Measurements from ENCODE around the gene FMNL3. TPM values are rescaled to one million over a fixed set of nuclear protein-coding genes. Genes with fewer than 3 reads are reported as not detected.

Gene FMNL3
- total RNA-seq, 1 experiment from 2014 or later = 5.6 TPM

DNA sequence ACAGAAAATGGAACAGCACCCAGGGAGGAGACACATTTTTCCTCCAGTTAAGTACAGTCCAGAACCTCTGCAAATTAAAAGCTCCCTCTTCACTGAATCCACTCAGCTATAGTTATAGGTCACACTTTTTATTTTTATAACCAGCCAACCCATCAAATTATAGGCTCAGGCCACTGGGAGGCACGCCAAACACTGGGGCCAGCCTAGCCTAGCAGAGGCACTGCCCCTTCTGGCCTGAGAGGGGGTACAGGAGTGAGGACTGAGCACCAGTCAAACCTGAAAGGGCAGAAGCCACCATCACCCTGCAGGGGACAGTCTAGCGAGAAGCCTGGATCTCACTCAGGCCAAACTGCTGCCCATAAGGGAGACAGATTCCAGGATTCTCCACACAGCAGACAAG is 19.3 kb downstream of the FMNL3 start:
- no peak overlapping the region for H3K4me2 ChIP-seq
- no peak overlapping the region for H3K4me3 ChIP-seq
- POLR2A ChIA-PET (ENCODE audit: unreplicated experiment) = no interaction called here
- no peaks in the 10 kb centered on the region for H3K9me3 ChIP-seq (ENCODE audit: insufficient read depth, low read depth)
- no peaks in the 10 kb centered on the region for H3K79me2 ChIP-seq (ENCODE audit: low read depth)
- TF ChIP-seq, protein P1, sequence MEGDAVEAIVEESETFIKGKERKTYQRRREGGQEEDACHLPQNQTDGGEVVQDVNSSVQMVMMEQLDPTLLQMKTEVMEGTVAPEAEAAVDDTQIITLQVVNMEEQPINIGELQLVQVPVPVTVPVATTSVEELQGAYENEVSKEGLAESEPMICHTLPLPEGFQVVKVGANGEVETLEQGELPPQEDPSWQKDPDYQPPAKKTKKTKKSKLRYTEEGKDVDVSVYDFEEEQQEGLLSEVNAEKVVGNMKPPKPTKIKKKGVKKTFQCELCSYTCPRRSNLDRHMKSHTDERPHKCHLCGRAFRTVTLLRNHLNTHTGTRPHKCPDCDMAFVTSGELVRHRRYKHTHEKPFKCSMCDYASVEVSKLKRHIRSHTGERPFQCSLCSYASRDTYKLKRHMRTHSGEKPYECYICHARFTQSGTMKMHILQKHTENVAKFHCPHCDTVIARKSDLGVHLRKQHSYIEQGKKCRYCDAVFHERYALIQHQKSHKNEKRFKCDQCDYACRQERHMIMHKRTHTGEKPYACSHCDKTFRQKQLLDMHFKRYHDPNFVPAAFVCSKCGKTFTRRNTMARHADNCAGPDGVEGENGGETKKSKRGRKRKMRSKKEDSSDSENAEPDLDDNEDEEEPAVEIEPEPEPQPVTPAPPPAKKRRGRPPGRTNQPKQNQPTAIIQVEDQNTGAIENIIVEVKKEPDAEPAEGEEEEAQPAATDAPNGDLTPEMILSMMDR (conservative IDR thresholded peaks at IDR 0.05) = no peak
- TF ChIP-seq EZH2 (IDR thresholded peaks at IDR 0.05; ENCODE audit: low read depth) = no peak
- H3K4me1 ChIP-seq (replicated peaks; ENCODE audit: insufficient read depth) = no peaks in the 10 kb centered on the region
- no peaks in the 10 kb centered on the region for H3K27me3 ChIP-seq (ENCODE audit: insufficient read depth, low read depth)
- H3K9me2 ChIP-seq (ENCODE audit: insufficient read depth) = no peaks in the 10 kb centered on the region
- no TSS peak for BruUV-seq (replicated peaks)
- H3K36me3 ChIP-seq (ENCODE audit: low read depth) = no peaks in the 10 kb centered on the region
- no peak for DNase-seq
- intact Hi-C loops (cut with micrococcal nuclease; ENCODE audit: unreplicated experiment) = no loop called here
- H2AFZ ChIP-seq = no peak overlapping the region
- H3F3A ChIP-seq (ENCODE audit: insufficient read depth, low read depth) = no peaks in the 10 kb centered on the region
- CTCF ChIA-PET = no interaction called here
- H3K27ac ChIP-seq = no peak overlapping the region
- H4K20me1 ChIP-seq (ENCODE audit: insufficient read depth) = no peaks in the 10 kb centered on the region

- no peaks in the 10 kb centered on the region for H3K4me1 ChIP-seq (replicated peaks; ENCODE audit: insufficient read depth)
- ChIA-PET CTCF (interaction anchor here (0.7 kb wide), 1 partner anchor 200 kb away, joined by 3 read pairs; no protein-coding TSS in a partner anchor), POLR2A (ENCODE audit: unreplicated experiment) (no interaction called here)
- no peak overlapping the region for H2AFZ ChIP-seq
- no peaks in the 10 kb centered on the region for H3F3A ChIP-seq (ENCODE audit: insufficient read depth, low read depth)
- intact Hi-C loops (cut with micrococcal nuclease; ENCODE audit: unreplicated experiment) = no loop called here
- no peaks in the 10 kb centered on the region for H3K36me3 ChIP-seq (ENCODE audit: low read depth)
- no peak overlapping the region for H3K27ac ChIP-seq
- no peaks in the 10 kb centered on the region for H3K9me3 ChIP-seq (ENCODE audit: insufficient read depth, low read depth)
- TF ChIP-seq, protein P1 (conservative IDR thresholded peaks at IDR 0.05) = no peak
- no peak for TF ChIP-seq EZH2 (IDR thresholded peaks at IDR 0.05; ENCODE audit: low read depth)
- no peaks in the 10 kb centered on the region for H4K20me1 ChIP-seq (ENCODE audit: insufficient read depth)
- no peak for DNase-seq
- no TSS peak for BruUV-seq (replicated peaks)
- H3K79me2 ChIP-seq (ENCODE audit: low read depth) = no peaks in the 10 kb centered on the region
- no peaks in the 10 kb centered on the region for H3K27me3 ChIP-seq (ENCODE audit: insufficient read depth, low read depth)
- no peak overlapping the region for H3K4me3 ChIP-seq
- H3K9me2 ChIP-seq (ENCODE audit: insufficient read depth) = no peaks in the 10 kb centered on the region
- no peak overlapping the region for H3K4me2 ChIP-seq
Observed at GRCh38 chr12:49684310-49684854, 22.8 kb downstream of the FMNL3 start.

- Histone ChIP-seq H3K4me2 (no peak overlapping the region), H3K4me1 (replicated peaks; ENCODE audit: insufficient read depth) (no peaks in the 10 kb centered on the region), H3K4me3 (no peak overlapping the region), H4K20me1 (ENCODE audit: insufficient read depth) (no peaks in the 10 kb centered on the region), H3K36me3 (ENCODE audit: low read depth) (no peaks in the 10 kb centered on the region), H3K9me3 (ENCODE audit: insufficient read depth, low read depth) (no peaks in the 10 kb centered on the region), H3F3A (ENCODE audit: insufficient read depth, low read depth) (no peaks in the 10 kb centered on the region), H3K27me3 (ENCODE audit: insufficient read depth, low read depth) (no peaks in the 10 kb centered on the region), H3K79me2 (ENCODE audit: low read depth) (no peaks in the 10 kb centered on the region), H3K9me2 (ENCODE audit: insufficient read depth) (no peaks in the 10 kb centered on the region), H3K27ac (no peak overlapping the region), H2AFZ (no peak overlapping the region)
- DNase-seq = no peak
- no peak for TF ChIP-seq EZH2 (IDR thresholded peaks at IDR 0.05; ENCODE audit: low read depth)
- TF ChIP-seq, protein P1 (conservative IDR thresholded peaks at IDR 0.05) = no peak
- no TSS peak for BruUV-seq (replicated peaks)
- intact Hi-C loops (cut with micrococcal nuclease; ENCODE audit: unreplicated experiment) = no loop called here
- CTCF ChIA-PET = no interaction called here
- POLR2A ChIA-PET (ENCODE audit: unreplicated experiment) = no interaction called here
Observed at GRCh38 chr12:49683599-49684309, 23.5 kb downstream of the FMNL3 start.
